Calu3 (cell line): ENCODE measurements around the gene ARHGAP42. TPM values are rescaled to one million over a fixed set of nuclear protein-coding genes. Genes with fewer than 3 reads are reported as not detected.

Experiments used
- BruUV-seq: library from RNA; stranded (reverse); fragments of 400-500 nt; replicated peaks from 2 replicates; lab custom pipeline; 2021; lab: Mats Ljungman, UMichigan
- CTCF ChIA-PET: fragments of 300-600 bp; sonication (Branson Sonifier 250); formaldehyde crosslinking; loops from one replicate; lab custom pipeline; 2022; ENCODE audit warnings: antibody characterized with exemption; lab: Charles Lee
- DNase-seq: peaks from one replicate; pipeline ENCODE4 v3.0.0; 2022
- H3K27ac Mint-ChIP-seq: one replicate; pipeline ENCODE4 v1.8.0; 2022; ENCODE audit warnings: mixed read lengths; ENCODE audit not compliant: unreplicated experiment
- H3K27me3 Mint-ChIP-seq: one replicate; pipeline ENCODE4 v1.8.0; 2022; ENCODE audit warnings: mixed read lengths; ENCODE audit not compliant: unreplicated experiment
- H3K36me3 Mint-ChIP-seq: one replicate; pipeline ENCODE4 v1.8.0; 2022; ENCODE audit warnings: mild to moderate bottlenecking, moderate library complexity, mixed read lengths; ENCODE audit not compliant: insufficient read depth, unreplicated experiment
- H3K4me1 Mint-ChIP-seq: one replicate; pipeline ENCODE4 v1.8.0; 2022; ENCODE audit warnings: mild to moderate bottlenecking, low read depth, mixed read lengths; ENCODE audit not compliant: unreplicated experiment
- H3K4me3 Mint-ChIP-seq: one replicate; pipeline ENCODE4 v1.8.0; 2022; ENCODE audit warnings: mild to moderate bottlenecking, low read depth, moderate library complexity, mixed read lengths; ENCODE audit not compliant: unreplicated experiment
- H3K9me3 Mint-ChIP-seq: one replicate; pipeline ENCODE4 v1.8.0; 2022; ENCODE audit warnings: low read depth, mixed read lengths; ENCODE audit not compliant: unreplicated experiment
- CTCF ChIP-seq: fragments of 200-600 bp; IDR thresholded peaks from one replicate; pipeline ENCODE4 v1.8.0; 2022; ENCODE audit warnings: antibody characterized with exemption; ENCODE audit not compliant: unreplicated experiment
- intact Hi-C: fragments of 100-400 bp; cut with micrococcal nuclease; formaldehyde crosslinking; loops from one replicate; pipeline ENCODE4 v1.10.0; 2022; ENCODE audit not compliant: unreplicated experiment
- total RNA-seq: library from RNA; stranded (reverse); gene quantifications from 2 replicates; pipeline ENCODE4 v1.2.3, GENCODE V29; 2022

The ARHGAP42 gene
- total RNA-seq, 1 experiment from 2014 or later, result 10.3 TPM

DNA sequence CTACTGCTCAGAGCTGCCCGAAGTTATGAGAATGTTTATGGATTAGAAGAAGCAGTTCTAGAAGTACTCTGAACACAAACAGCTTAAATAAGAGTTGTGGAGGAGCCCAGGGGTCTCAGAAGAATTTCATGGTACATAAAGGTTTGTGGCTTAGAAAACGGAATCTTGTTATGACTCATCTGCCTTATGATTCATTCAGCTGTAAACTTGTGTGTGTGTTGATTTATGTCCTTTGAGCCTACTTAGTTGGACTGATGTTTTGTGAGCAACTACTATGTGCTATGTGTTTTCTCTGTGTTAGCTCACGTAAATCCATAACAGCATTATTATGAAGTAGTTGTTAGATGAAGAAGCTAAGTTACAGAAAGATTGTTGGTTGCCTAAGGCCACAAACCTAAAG lies 238.8 kb downstream of the ARHGAP42 start:
- Mint-ChIP-seq H3K4me1 (no peaks in the 10 kb centered on the region), H3K4me3 (no peak overlapping the region), H3K9me3 (no peaks in the 10 kb centered on the region), H3K36me3 (no peaks in the 10 kb centered on the region), H3K27ac (no peak overlapping the region), H3K27me3 (no peaks in the 10 kb centered on the region)
- intact Hi-C loops, result no loop called here
- BruUV-seq, result no TSS peak
- CTCF ChIA-PET, result no interaction called here
- no peak for TF ChIP-seq CTCF
- no peak for DNase-seq

GRCh38 chr11:100927579-100927978 lies 240.5 kb downstream of the ARHGAP42 start:
- no peaks in the 10 kb centered on the region for H3K27me3 Mint-ChIP-seq
- CTCF ChIA-PET, result no interaction called here
- no peaks in the 10 kb centered on the region for H3K9me3 Mint-ChIP-seq
- intact Hi-C loops, result no loop called here
- no peaks in the 10 kb centered on the region for H3K4me1 Mint-ChIP-seq
- no peak overlapping the region for H3K4me3 Mint-ChIP-seq
- no peak overlapping the region for H3K27ac Mint-ChIP-seq
- H3K36me3 Mint-ChIP-seq, result no peaks in the 10 kb centered on the region
- no TSS peak for BruUV-seq
- TF ChIP-seq CTCF, result no peak
- DNase-seq, result no peak

GRCh38 chr11:100928426-100928825 lies 241.3 kb downstream of the ARHGAP42 start:
- intact Hi-C loops, result no loop called here
- Mint-ChIP-seq H3K27ac (no peak overlapping the region), H3K4me1 (no peaks in the 10 kb centered on the region), H3K27me3 (no peaks in the 10 kb centered on the region), H3K9me3 (no peaks in the 10 kb centered on the region), H3K36me3 (no peaks in the 10 kb centered on the region), H3K4me3 (no peak overlapping the region)
- no TSS peak for BruUV-seq
- no peak for TF ChIP-seq CTCF
- CTCF ChIA-PET, result no interaction called here
- DNase-seq, result no peak

DNA sequence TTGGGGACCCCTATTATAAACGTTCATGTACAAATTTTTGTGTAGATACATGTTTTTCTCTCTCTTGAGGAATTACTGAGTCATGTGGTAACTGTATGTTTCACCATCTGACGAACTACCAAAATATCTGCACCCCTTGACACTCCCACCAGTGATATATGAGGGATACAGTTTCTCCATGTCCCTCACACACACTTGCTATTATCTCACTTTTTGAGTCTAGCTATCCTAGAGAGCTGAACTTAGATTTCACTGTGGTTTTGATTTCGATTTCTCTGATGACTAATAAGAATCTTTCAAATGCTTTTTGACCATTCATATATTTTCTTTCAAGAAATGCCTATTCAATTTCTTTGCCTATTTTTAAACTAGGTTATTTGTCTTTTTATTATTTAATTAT lies 242.3 kb downstream of the ARHGAP42 start:
- no TSS peak for BruUV-seq
- intact Hi-C loops, result no loop called here
- no peak for DNase-seq
- TF ChIP-seq CTCF, result no peak
- Mint-ChIP-seq H3K4me1 (no peaks in the 10 kb centered on the region), H3K36me3 (no peaks in the 10 kb centered on the region), H3K4me3 (no peak overlapping the region), H3K9me3 (no peaks in the 10 kb centered on the region), H3K27me3 (no peaks in the 10 kb centered on the region), H3K27ac (no peak overlapping the region)
- CTCF ChIA-PET, result no interaction called here
